Smooth muscle cell (in vitro differentiated cells): ENCODE measurements around the gene SFXN5. TPM values are rescaled to one million over a fixed set of nuclear protein-coding genes. Genes with fewer than 3 reads are reported as not detected.

Experiments
- DNase-seq: peaks from one replicate; lab custom pipeline; 2025; ENCODE audit not compliant: unreplicated experiment; lab: John Stamatoyannopoulos, UW
- H2AFZ ChIP-seq: fragments of 200-600 bp; sonication (generic); 2 replicates; pipeline ENCODE4 v1.6.0; 2016; ENCODE audit warnings: antibody characterized with exemption, low read depth, mild to moderate bottlenecking
- H3F3A ChIP-seq: fragments of 200-600 bp; sonication (generic); 2 replicates; pipeline ENCODE4 v1.6.0; 2017; ENCODE audit warnings: antibody characterized with exemption, low read depth
- H3K27ac ChIP-seq: fragments of 200-600 bp; sonication (generic); 2 replicates; pipeline ENCODE4 v1.5.1; 2016; ENCODE audit warnings: low read depth, mild to moderate bottlenecking
- H3K27me3 ChIP-seq: fragments of 200-600 bp; sonication (generic); 2 replicates; pipeline ENCODE4 v1.6.1; 2016; ENCODE audit warnings: low read depth, mild to moderate bottlenecking
- H3K36me3 ChIP-seq: fragments of 200-600 bp; sonication (generic); 2 replicates; pipeline ENCODE4 v1.5.1; 2016; ENCODE audit warnings: low read depth
- H3K4me1 ChIP-seq: fragments of 200-600 bp; sonication (generic); 2 replicates; pipeline ENCODE4 v1.5.1; 2016; ENCODE audit warnings: low read depth
- H3K4me2 ChIP-seq: fragments of 200-600 bp; sonication (generic); 2 replicates; pipeline ENCODE4 v1.6.0; 2016; ENCODE audit warnings: mild to moderate bottlenecking
- H3K4me3 ChIP-seq: fragments of 200-600 bp; sonication (generic); 2 replicates; pipeline ENCODE4 v1.5.1; 2016; ENCODE audit warnings: mild to moderate bottlenecking
- H3K79me2 ChIP-seq: fragments of 200-600 bp; sonication (generic); 2 replicates; pipeline ENCODE4 v1.6.0; 2016; ENCODE audit warnings: low read depth, mild to moderate bottlenecking
- H3K9ac ChIP-seq: fragments of 200-600 bp; sonication (generic); 2 replicates; pipeline ENCODE4 v1.6.0; 2016; ENCODE audit warnings: low read depth
- H3K9me3 ChIP-seq: fragments of 200-600 bp; sonication (generic); replicated peaks from 2 replicates; pipeline ENCODE4 v1.5.1; 2016; ENCODE audit warnings: low read depth
- H4K20me1 ChIP-seq: fragments of 200-600 bp; sonication (generic); 2 replicates; pipeline ENCODE4 v1.6.0; 2016; ENCODE audit warnings: low read depth
- CTCF ChIP-seq: fragments of 200-600 bp; sonication (generic); IDR thresholded peaks from 2 replicates; pipeline ENCODE4 v1.5.1; 2017; ENCODE audit warnings: borderline replicate concordance, mild to moderate bottlenecking, antibody characterized with exemption; ENCODE audit not compliant: insufficient read depth, poor library complexity, severe bottlenecking
- WGBS: methylation state at CpG from one replicate; pipeline ENCODE4 v1.1.7; 2016; ENCODE audit warnings: low lambda C conversion rate; 5-methylcytosine and 5-hydroxymethylcytosine counted together
- polyA plus RNA-seq: library from polyadenylated mRNA; unstranded; fragments of >200 nt; fragmentation: Nextera tagmentation; extraction: Ambion mirVana; gene quantifications from 2 replicates; pipeline ENCODE4 v1.2.1, GENCODE V29; 2016
- total RNA-seq: library from RNA; depleted of rRNA; stranded (reverse); fragments of >200 nt; gene quantifications from 2 replicates; pipeline ENCODE4 v1.2.3, GENCODE V29; 2014

SFXN5 gene
- total and polyA plus RNA-seq, 2 experiments from 2014 or later = 6.9 to 8.3 TPM

GRCh38 chr2:73105511-73105971 is 34.0 kb upstream of the SFXN5 start:
- Histone ChIP-seq H2AFZ (no peak overlapping the region), H3K4me1 (peaks cover 3% of the 10 kb centered on the region), H3F3A (no peaks in the 10 kb centered on the region), H3K4me3 (no peak overlapping the region), H3K79me2 (peaks cover 96% of the 10 kb centered on the region), H4K20me1 (peaks cover 100% of the 10 kb centered on the region), H3K4me2 (no peak overlapping the region), H3K36me3 (no peaks in the 10 kb centered on the region), H3K27me3 (no peaks in the 10 kb centered on the region), H3K9ac (no peak overlapping the region), H3K9me3 (no peaks in the 10 kb centered on the region), H3K27ac (no peak overlapping the region)
- WGBS = 77% methylated on average over 2 of the region's 2 CpGs
- no peak for TF ChIP-seq CTCF
- no peak for DNase-seq

- Histone ChIP-seq H4K20me1 (peaks cover 100% of the 10 kb centered on the region), H3F3A (no peaks in the 10 kb centered on the region), H3K27me3 (no peaks in the 10 kb centered on the region), H3K27ac (no peak overlapping the region), H3K9ac (no peak overlapping the region), H3K36me3 (no peaks in the 10 kb centered on the region), H3K4me1 (no peaks in the 10 kb centered on the region), H3K4me2 (no peak overlapping the region), H3K4me3 (no peak overlapping the region), H2AFZ (no peak overlapping the region), H3K9me3 (no peaks in the 10 kb centered on the region), H3K79me2 (peaks cover 96% of the 10 kb centered on the region)
- DNase-seq = no peak
- TF ChIP-seq CTCF = no peak
- 69% methylated on average over 3 of the region's 3 CpGs for WGBS
Measured at GRCh38 chr2:73104933-73105332, 33.4 kb upstream of the SFXN5 start.

GRCh38 chr2:73103018-73103542 is 31.6 kb upstream of the SFXN5 start:
- no peak overlapping the region for H3K27ac ChIP-seq
- no peak overlapping the region for H3K4me2 ChIP-seq
- no peak overlapping the region for H3K9ac ChIP-seq
- no peak for DNase-seq
- H3K79me2 ChIP-seq = peaks cover 95% of the 10 kb centered on the region
- H3K27me3 ChIP-seq = no peaks in the 10 kb centered on the region
- H3K4me3 ChIP-seq = no peak overlapping the region
- peaks cover 100% of the 10 kb centered on the region for H4K20me1 ChIP-seq
- H3F3A ChIP-seq = no peaks in the 10 kb centered on the region
- H3K36me3 ChIP-seq = no peaks in the 10 kb centered on the region
- TF ChIP-seq CTCF = no peak
- 80% methylated on average over 2 of the region's 2 CpGs for WGBS
- no peaks in the 10 kb centered on the region for H3K4me1 ChIP-seq
- no peaks in the 10 kb centered on the region for H3K9me3 ChIP-seq
- H2AFZ ChIP-seq = no peak overlapping the region

- no peak overlapping the region for H2AFZ ChIP-seq
- H3K27me3 ChIP-seq = no peaks in the 10 kb centered on the region
- H3F3A ChIP-seq = no peaks in the 10 kb centered on the region
- peaks cover 95% of the 10 kb centered on the region for H3K79me2 ChIP-seq
- no peak for TF ChIP-seq CTCF
- H3K4me2 ChIP-seq = no peak overlapping the region
- no peaks in the 10 kb centered on the region for H3K9me3 ChIP-seq
- H4K20me1 ChIP-seq = peaks cover 100% of the 10 kb centered on the region
- H3K9ac ChIP-seq = no peak overlapping the region
- H3K4me1 ChIP-seq = no peaks in the 10 kb centered on the region
- no peak for DNase-seq
- WGBS = 77% methylated on average over 12 of the region's 12 CpGs
- no peak overlapping the region for H3K27ac ChIP-seq
- H3K36me3 ChIP-seq = no peaks in the 10 kb centered on the region
- no peak overlapping the region for H3K4me3 ChIP-seq
Measured at GRCh38 chr2:73101626-73102256, 30.2 kb upstream of the SFXN5 start.
